Sigmoid colon (tissue), 7 donors: ENCODE measurements around the gene CCDC60. TPM values are rescaled to one million over a fixed set of nuclear protein-coding genes. Genes with fewer than 3 reads are reported as not detected.

Source experiments
- DNase-seq: peaks from one replicate; pipeline ENCODE4 v3.0.0-alpha.2; 2019
- H3K27ac ChIP-seq, 4 donors: fragments of 200-600 bp; sonication (generic); one replicate each; pipeline ENCODE4 v1.5.1; 2016 to 2019; ENCODE audit warnings: mild to moderate bottlenecking in 1 of 4
- H3K27me3 ChIP-seq, 3 donors: fragments of 200-600 bp; sonication (generic); one replicate each; pipeline ENCODE4 v1.5.1; 2019; ENCODE audit warnings: mild to moderate bottlenecking in 1 of 3
- H3K36me3 ChIP-seq, 4 donors: fragments of 200-600 bp; sonication (generic); one replicate each; pipeline ENCODE4 v1.5.1; 2016 to 2019
- H3K4me1 ChIP-seq, 4 donors: fragments of 200-600 bp; sonication (generic); one replicate each; pipeline ENCODE4 v1.5.1; 2017 to 2019
- H3K4me3 ChIP-seq, 4 donors: fragments of 200-600 bp; sonication (generic); one replicate each; pipeline ENCODE4 v1.5.1; 2017 to 2019; ENCODE audit warnings: mild to moderate bottlenecking in 2 of 4, moderate library complexity in 1 of 4
- H3K9me3 ChIP-seq, 4 donors: fragments of 200-600 bp in 3 of 4; sonication (generic) in 3 of 4; one replicate each; pipeline versions ENCODE4 v1.5.1 to v1.6.1; 2013 to 2019
- EP300 ChIP-seq, 4 donors: sonication (generic); formaldehyde crosslinking; IDR thresholded peaks; one replicate each; pipeline ENCODE4 v1.6.1; 2017; ENCODE audit warnings: antibody characterized with exemption in 4 of 4
- POLR2A ChIP-seq, 2 donors: fragments of 450-650 bp; IDR thresholded peaks; one replicate each; pipeline ENCODE4 v1.6.1; 2016; ENCODE audit warnings: antibody characterized with exemption in 2 of 2, mild to moderate bottlenecking in 2 of 2, moderate library complexity in 2 of 2
- POLR2AphosphoS5 ChIP-seq, 4 donors: sonication (generic); formaldehyde crosslinking; IDR thresholded peaks; one replicate each; pipeline ENCODE4 v1.6.1; 2017; ENCODE audit warnings: antibody characterized with exemption in 4 of 4
- WGBS, 2 donors: extraction: QIAGEN DNeasy Blood & Tissue Kit; methylation state at CpG; one replicate each; pipeline ENCODE4 v1.1.7; 2013; 5-methylcytosine and 5-hydroxymethylcytosine counted together
- intact Hi-C: fragments of 100-400 bp; cut with DNase I; formaldehyde crosslinking; loops from one replicate; pipeline ENCODE4 v1.15.1; 2023
- polyA plus RNA-seq, 3 donors: library from polyadenylated mRNA; stranded (reverse); fragments of 200-250 nt; gene quantifications; one replicate each; pipeline ENCODE4 v1.2.3, GENCODE V29; 2013
- total RNA-seq, 4 donors: library from RNA; depleted of rRNA; stranded (reverse); fragments of >200 nt; gene quantifications; one replicate each; pipeline ENCODE4 v1.1.0, GENCODE V29; 2016
- TF ChIP-seq, protein P1 (sequence below), 4 experiments: fragments of 450-650 bp in 3 of 4; fragments of 200-600 bp in 1 of 4; IDR thresholded peaks; one replicate each; pipeline ENCODE4 v1.5.1; 2016 to 2019; ENCODE audit warnings: antibody characterized with exemption in 4 of 4, mild to moderate bottlenecking in 3 of 4, moderate library complexity in 2 of 4
- donor health status: healthy with polysubstance abuse.
- donor health status: Bipolar disorder and iron deficiency.
- donor health status: healthy.

The CCDC60 gene
- total and polyA plus RNA-seq, 7 donors, result 1.1 to 10.4 (median 1.6) TPM

- Histone ChIP-seq H3K27ac (no peak overlapping the region), H3K36me3 (no peaks in the 10 kb centered on the region), H3K9me3 (no peaks in the 10 kb centered on the region), H3K4me1 (peaks cover 0 to 6% (median 2%) of the 10 kb centered on the region in 4 donors), H3K27me3 (no peaks in the 10 kb centered on the region), H3K4me3 (no peak overlapping the region)
- TF ChIP-seq, protein P1, sequence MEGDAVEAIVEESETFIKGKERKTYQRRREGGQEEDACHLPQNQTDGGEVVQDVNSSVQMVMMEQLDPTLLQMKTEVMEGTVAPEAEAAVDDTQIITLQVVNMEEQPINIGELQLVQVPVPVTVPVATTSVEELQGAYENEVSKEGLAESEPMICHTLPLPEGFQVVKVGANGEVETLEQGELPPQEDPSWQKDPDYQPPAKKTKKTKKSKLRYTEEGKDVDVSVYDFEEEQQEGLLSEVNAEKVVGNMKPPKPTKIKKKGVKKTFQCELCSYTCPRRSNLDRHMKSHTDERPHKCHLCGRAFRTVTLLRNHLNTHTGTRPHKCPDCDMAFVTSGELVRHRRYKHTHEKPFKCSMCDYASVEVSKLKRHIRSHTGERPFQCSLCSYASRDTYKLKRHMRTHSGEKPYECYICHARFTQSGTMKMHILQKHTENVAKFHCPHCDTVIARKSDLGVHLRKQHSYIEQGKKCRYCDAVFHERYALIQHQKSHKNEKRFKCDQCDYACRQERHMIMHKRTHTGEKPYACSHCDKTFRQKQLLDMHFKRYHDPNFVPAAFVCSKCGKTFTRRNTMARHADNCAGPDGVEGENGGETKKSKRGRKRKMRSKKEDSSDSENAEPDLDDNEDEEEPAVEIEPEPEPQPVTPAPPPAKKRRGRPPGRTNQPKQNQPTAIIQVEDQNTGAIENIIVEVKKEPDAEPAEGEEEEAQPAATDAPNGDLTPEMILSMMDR (IDR thresholded peaks at IDR 0.05), result no peak
- TF ChIP-seq POLR2AphosphoS5 (IDR thresholded peaks at IDR 0.05), result no peak
- TF ChIP-seq POLR2A (IDR thresholded peaks at IDR 0.05), result no peak
- TF ChIP-seq EP300 (IDR thresholded peaks at IDR 0.05), result no peak
- 77 to 85% methylated on average over 2 of the region's 2 CpGs for WGBS, 2 donors
- intact Hi-C loops, result no loop called here
- no peak for DNase-seq
Measured at GRCh38 chr12:119307747-119308146, 26.8 kb upstream of the CCDC60 start.

- Histone ChIP-seq H3K36me3 (no peaks in the 10 kb centered on the region), H3K9me3 (no peaks in the 10 kb centered on the region), H3K4me3 (no peak overlapping the region), H3K27ac (no peak overlapping the region), H3K27me3 (no peaks in the 10 kb centered on the region), H3K4me1 (peaks cover 0 to 6% (median 2%) of the 10 kb centered on the region in 4 donors)
- no peak for DNase-seq
- intact Hi-C loops, result no loop called here
- WGBS, 2 donors, result 58 to 60% methylated on average over 19 of the region's 19 CpGs
- no peak for TF ChIP-seq POLR2AphosphoS5 (IDR thresholded peaks at IDR 0.05)
- no peak for TF ChIP-seq POLR2A (IDR thresholded peaks at IDR 0.05)
- no peak for TF ChIP-seq EP300 (IDR thresholded peaks at IDR 0.05)
- TF ChIP-seq, protein P1 (IDR thresholded peaks at IDR 0.05), result no peak
Measured at GRCh38 chr12:119308708-119309456, 25.6 kb upstream of the CCDC60 start.

- Histone ChIP-seq H3K4me1 (peaks cover 0 to 6% (median 2%) of the 10 kb centered on the region in 4 donors), H3K9me3 (no peaks in the 10 kb centered on the region), H3K36me3 (no peaks in the 10 kb centered on the region), H3K27me3 (no peaks in the 10 kb centered on the region), H3K27ac (no peak overlapping the region), H3K4me3 (no peak overlapping the region)
- intact Hi-C loops, result no loop called here
- 51 to 73% methylated on average over 4 of the region's 4 CpGs for WGBS, 2 donors
- TF ChIP-seq POLR2A (IDR thresholded peaks at IDR 0.05), result no peak
- no peak for TF ChIP-seq POLR2AphosphoS5 (IDR thresholded peaks at IDR 0.05)
- TF ChIP-seq, protein P1 (IDR thresholded peaks at IDR 0.05), result no peak
- TF ChIP-seq EP300 (IDR thresholded peaks at IDR 0.05), result no peak
- no peak for DNase-seq
Measured at GRCh38 chr12:119311878-119312277, 22.7 kb upstream of the CCDC60 start.

DNA sequence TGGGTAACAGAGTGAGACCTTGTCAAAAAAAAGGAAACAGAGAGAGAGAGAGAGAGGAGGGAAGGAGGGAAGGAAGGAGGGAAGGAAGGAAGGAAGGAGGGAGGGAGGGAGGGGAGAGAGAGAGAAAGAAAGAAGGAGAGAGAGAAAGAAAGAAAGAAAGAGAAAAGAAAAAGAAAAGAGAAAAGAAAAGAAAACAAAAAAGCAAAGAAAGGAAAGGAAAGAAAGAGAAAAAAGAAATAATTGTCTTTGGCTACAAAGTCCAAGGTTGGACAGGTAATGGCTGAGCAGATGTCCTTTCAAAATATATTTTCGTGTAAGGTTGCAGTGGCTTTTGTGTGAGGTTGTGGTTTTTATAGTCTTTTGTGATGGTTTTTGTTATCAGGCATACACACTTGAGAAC, 21.6 kb upstream of the CCDC60 start:
- Histone ChIP-seq H3K27ac (no peak overlapping the region), H3K4me3 (no peak overlapping the region), H3K4me1 (peaks cover 0 to 6% (median 2%) of the 10 kb centered on the region in 4 donors), H3K27me3 (no peaks in the 10 kb centered on the region), H3K9me3 (no peaks in the 10 kb centered on the region), H3K36me3 (no peaks in the 10 kb centered on the region)
- no peak for DNase-seq
- intact Hi-C loops, result no loop called here
- TF ChIP-seq EP300 (IDR thresholded peaks at IDR 0.05), result no peak
- no peak for TF ChIP-seq POLR2AphosphoS5 (IDR thresholded peaks at IDR 0.05)
- no peak for TF ChIP-seq POLR2A (IDR thresholded peaks at IDR 0.05)
- TF ChIP-seq, protein P1 (IDR thresholded peaks at IDR 0.05), result no peak
- WGBS, 2 donors, result 18 to 43% methylated on average over 1 of the region's 1 CpG
